IPS-20b (cell line): ENCODE data around the gene NOVA2.

Experiments
- H3K27ac ChIP-seq: one replicate; pipeline ENCODE4 v1.5.1; 2013; ENCODE audit warnings: low read length
- H3K27me3 ChIP-seq: 2 replicates; pipeline ENCODE4 v1.6.1; 2013; ENCODE audit warnings: mild to moderate bottlenecking, low read length, inconsistent platforms; ENCODE audit not compliant: insufficient read depth
- H3K36me3 ChIP-seq: 2 replicates; pipeline ENCODE4 v1.6.1; 2013; ENCODE audit warnings: low read depth, mild to moderate bottlenecking, inconsistent platforms, low read length, moderate library complexity; ENCODE audit not compliant: insufficient read depth
- H3K4me1 ChIP-seq: 2 replicates; pipeline ENCODE4 v1.6.1; 2013; ENCODE audit warnings: mild to moderate bottlenecking, control low read depth, inconsistent platforms, low read length, moderate library complexity; ENCODE audit not compliant: insufficient read depth
- H3K4me3 ChIP-seq: 2 replicates; pipeline ENCODE4 v1.5.1; 2013; ENCODE audit warnings: mild to moderate bottlenecking, low read length, inconsistent platforms
- H3K9ac ChIP-seq: 2 replicates; pipeline ENCODE4 v1.6.1; 2013; ENCODE audit warnings: low read depth, mild to moderate bottlenecking, inconsistent platforms, low read length, moderate library complexity
- H3K9me3 ChIP-seq: 2 replicates; pipeline ENCODE4 v1.6.1; 2013; ENCODE audit warnings: mild to moderate bottlenecking, low read depth, low read length, inconsistent platforms; ENCODE audit not compliant: insufficient read depth

The NOVA2 gene

GRCh38 chr19:45883881-45884681 lies 89.6 kb downstream of the NOVA2 start:
- Histone ChIP-seq H3K9ac (no peak overlapping the region), H3K4me3 (no peak overlapping the region), H3K27me3 (no peaks in the 10 kb centered on the region), H3K4me1 (peaks cover 15% of the 10 kb centered on the region; the same call in 1 of the 2 replicates), H3K27ac (no peak overlapping the region), H3K36me3 (no peaks in the 10 kb centered on the region), H3K9me3 (no peaks in the 10 kb centered on the region)
